ENCODE measurements around the gene ATP9A. TPM values are rescaled to one million over a fixed set of nuclear protein-coding genes. Genes with fewer than 3 reads are reported as not detected.

ATP9A gene
- total and polyA plus RNA-seq, 2 donors (not counting 3 experiments of a cell fraction or from before 2014, with no cell fraction given): 20.9 to 41.5 TPM

DNA sequence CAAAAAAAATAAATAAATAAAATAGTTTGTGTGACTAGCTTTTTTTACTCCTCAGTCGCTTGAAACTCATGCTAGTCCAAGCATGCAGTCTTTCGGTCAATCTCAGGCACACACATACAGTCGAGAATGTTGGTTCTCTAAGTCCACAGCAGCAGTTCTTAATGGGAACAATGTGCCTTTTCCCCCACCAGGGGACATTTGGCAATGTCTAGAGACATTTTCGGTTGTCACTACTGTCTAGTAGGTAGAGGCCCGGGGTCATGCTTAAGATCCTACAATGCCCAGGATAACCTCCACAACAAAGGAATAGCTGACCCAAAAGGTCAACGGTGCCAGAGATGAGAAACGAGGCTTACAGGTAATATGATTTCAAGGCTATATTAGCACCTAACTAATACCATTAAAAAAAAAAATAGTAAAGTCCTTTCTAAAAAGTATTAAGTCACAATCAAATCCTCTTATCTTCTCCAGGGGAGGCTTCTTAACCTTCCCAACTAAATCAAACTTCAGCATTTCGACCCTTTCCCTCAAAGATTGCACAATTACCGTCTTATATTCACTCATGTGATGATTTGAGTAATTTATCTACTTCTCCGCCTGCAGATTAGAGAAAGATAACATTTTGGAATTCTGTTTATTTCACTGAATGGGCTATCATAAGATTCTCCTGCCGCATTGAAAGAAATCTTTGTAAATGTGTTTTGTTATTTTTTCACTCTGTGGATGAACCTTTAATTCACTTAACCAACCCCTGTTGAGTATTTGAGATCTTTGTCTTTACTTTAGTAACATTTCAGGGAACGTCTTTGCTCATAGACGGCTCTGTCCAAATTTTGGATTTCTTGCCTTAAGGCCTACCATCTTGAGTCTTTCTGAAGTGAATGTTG lies 42.2 kb upstream of the ATP9A start:
- no peaks in the 10 kb centered on the region for H3K36me3 ChIP-seq (ENCODE audit: control insufficient read depth in 2 of 2, extremely low read depth in 1 of 2, insufficient read depth in 2 of 2, low read length in 2 of 2)
- intact Hi-C loops (cut with micrococcal nuclease) (no loop called here), dilution Hi-C loops (cut with MboI; ENCODE audit: extremely low pct_ligation_motif_present, low sequenced_read_pairs) (no loop called here)
- FAIRE-seq (no peak), DNase-seq (ENCODE audit: low read depth, low spot score) (no peak)
- no peak overlapping the region for H3K4me2 ChIP-seq (ENCODE audit: insufficient read depth, low read length)
- no peaks in the 10 kb centered on the region for H4K20me1 ChIP-seq (replicated peaks; ENCODE audit: control insufficient read depth, extremely low read depth, insufficient read depth, low read length)
- H3K27ac ChIP-seq (ENCODE audit: insufficient read depth, low read depth, low read length): no peak overlapping the region
- H3K4me3 ChIP-seq (replicated peaks in 1 of 3; ENCODE audit: insufficient read depth in 1 of 3, low read depth in 1 of 3, low read length in 3 of 3): no peak overlapping the region
- no peaks in the 10 kb centered on the region for H3K4me1 ChIP-seq (ENCODE audit: control insufficient read depth, extremely low read depth, insufficient read depth, low read length)
- BruUV-seq (replicated peaks): no TSS peak
- H2AFZ ChIP-seq (ENCODE audit: low read depth, low read length): no peak overlapping the region
- ChIA-PET CTCF (interaction anchor here (1.0 kb wide), 4 partner anchors 10 to 155 kb away, joined by 3 to 5 read pairs (median 4); no protein-coding TSS in a partner anchor), POLR2A (no interaction called here)
- H3K9ac ChIP-seq (replicated peaks; ENCODE audit: extremely low read depth, insufficient read depth, low read length): no peak overlapping the region
- H3K9me1 ChIP-seq (replicated peaks; ENCODE audit: control insufficient read depth, extremely low read depth, insufficient read depth, low read length): no peaks in the 10 kb centered on the region
- H3K79me2 ChIP-seq (ENCODE audit: control insufficient read depth, insufficient read depth, low read length): no peaks in the 10 kb centered on the region
- H3K27me3 ChIP-seq (ENCODE audit: control insufficient read depth in 2 of 2, insufficient read depth in 2 of 2, low read length in 2 of 2): peaks cover under 1 to 2% of the 10 kb centered on the region in 2 experiments
- TF ChIP-seq POLR2AphosphoS5 (IDR thresholded peaks at IDR 0.05; ENCODE audit: insufficient read depth, low read depth, low read length) (no peak), EZH2 (IDR thresholded peaks at IDR 0.05; ENCODE audit: borderline replicate concordance, low read depth, low read length, severe bottlenecking) (no peak), JUN (IDR thresholded peaks at IDR 0.05; ENCODE audit: borderline replicate concordance, insufficient read depth, insufficient read length, low read depth) (no peak)
- no peaks in the 10 kb centered on the region for H3K9me3 ChIP-seq (replicated peaks; ENCODE audit: control insufficient read depth, insufficient read depth, low read length)

DNA sequence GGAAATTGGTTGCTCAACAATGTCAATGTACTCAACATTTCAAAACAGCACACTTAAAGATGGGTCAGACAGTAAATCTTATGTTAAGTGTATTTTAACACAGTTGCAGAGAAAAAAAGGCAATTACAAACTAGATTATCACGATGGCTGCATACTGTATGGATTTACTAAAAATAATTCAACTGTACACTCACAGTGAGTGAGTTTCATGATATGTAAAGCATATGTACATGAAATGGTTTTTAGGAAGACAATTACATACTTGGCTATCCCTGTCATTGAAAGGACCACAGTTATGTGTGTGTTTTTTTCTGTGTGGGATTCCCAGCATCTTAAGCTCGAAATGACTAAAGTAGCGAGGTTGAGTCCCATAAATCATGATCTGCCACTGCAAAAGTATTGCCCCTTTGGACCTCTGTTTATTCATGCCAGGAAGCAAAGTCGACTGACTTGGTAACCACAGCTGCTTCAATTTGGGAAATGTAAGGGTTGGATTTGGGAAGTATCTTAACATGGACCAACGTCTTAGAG lies 39.6 kb upstream of the ATP9A start:
- ChIA-PET CTCF (interaction anchor here (1.2 to 1.4 kb wide), 3 partner anchors 8 to 158 kb away, joined by 4 to 5 read pairs (median 4); no protein-coding TSS in a partner anchor), POLR2A (no interaction called here)
- Histone ChIP-seq H3K9me1 (replicated peaks; ENCODE audit: control insufficient read depth, extremely low read depth, insufficient read depth, low read length) (no peaks in the 10 kb centered on the region), H3K4me3 (replicated peaks in 1 of 3; ENCODE audit: insufficient read depth in 1 of 3, low read depth in 1 of 3, low read length in 3 of 3) (no peak overlapping the region), H3K79me2 (ENCODE audit: control insufficient read depth, insufficient read depth, low read length) (no peaks in the 10 kb centered on the region), H3K9me3 (replicated peaks; ENCODE audit: control insufficient read depth, insufficient read depth, low read length) (no peaks in the 10 kb centered on the region), H4K20me1 (replicated peaks; ENCODE audit: control insufficient read depth, extremely low read depth, insufficient read depth, low read length) (no peaks in the 10 kb centered on the region), H3K27me3 (ENCODE audit: control insufficient read depth in 2 of 2, insufficient read depth in 2 of 2, low read length in 2 of 2) (peaks cover 0 to 2% of the 10 kb centered on the region in 2 experiments), H3K36me3 (ENCODE audit: control insufficient read depth in 2 of 2, extremely low read depth in 1 of 2, insufficient read depth in 2 of 2, low read length in 2 of 2) (no peaks in the 10 kb centered on the region), H3K4me1 (ENCODE audit: control insufficient read depth, extremely low read depth, insufficient read depth, low read length) (no peaks in the 10 kb centered on the region), H3K4me2 (ENCODE audit: insufficient read depth, low read length) (no peak overlapping the region), H2AFZ (ENCODE audit: low read depth, low read length) (no peak overlapping the region), H3K27ac (ENCODE audit: insufficient read depth, low read depth, low read length) (no peak overlapping the region), H3K9ac (replicated peaks; ENCODE audit: extremely low read depth, insufficient read depth, low read length) (no peak overlapping the region)
- no TSS peak for BruUV-seq (replicated peaks)
- intact Hi-C loops (cut with micrococcal nuclease) (no loop called here), dilution Hi-C loops (cut with MboI; ENCODE audit: extremely low pct_ligation_motif_present, low sequenced_read_pairs) (no loop called here)
- FAIRE-seq (no peak), DNase-seq (ENCODE audit: low read depth, low spot score) (no peak)
- TF ChIP-seq MYC (IDR thresholded peaks at IDR 0.05; ENCODE audit: low read depth, low read length): no peak
- TF ChIP-seq EZH2 (IDR thresholded peaks at IDR 0.05; ENCODE audit: borderline replicate concordance, low read depth, low read length, severe bottlenecking): no peak
- TF ChIP-seq, protein P1, sequence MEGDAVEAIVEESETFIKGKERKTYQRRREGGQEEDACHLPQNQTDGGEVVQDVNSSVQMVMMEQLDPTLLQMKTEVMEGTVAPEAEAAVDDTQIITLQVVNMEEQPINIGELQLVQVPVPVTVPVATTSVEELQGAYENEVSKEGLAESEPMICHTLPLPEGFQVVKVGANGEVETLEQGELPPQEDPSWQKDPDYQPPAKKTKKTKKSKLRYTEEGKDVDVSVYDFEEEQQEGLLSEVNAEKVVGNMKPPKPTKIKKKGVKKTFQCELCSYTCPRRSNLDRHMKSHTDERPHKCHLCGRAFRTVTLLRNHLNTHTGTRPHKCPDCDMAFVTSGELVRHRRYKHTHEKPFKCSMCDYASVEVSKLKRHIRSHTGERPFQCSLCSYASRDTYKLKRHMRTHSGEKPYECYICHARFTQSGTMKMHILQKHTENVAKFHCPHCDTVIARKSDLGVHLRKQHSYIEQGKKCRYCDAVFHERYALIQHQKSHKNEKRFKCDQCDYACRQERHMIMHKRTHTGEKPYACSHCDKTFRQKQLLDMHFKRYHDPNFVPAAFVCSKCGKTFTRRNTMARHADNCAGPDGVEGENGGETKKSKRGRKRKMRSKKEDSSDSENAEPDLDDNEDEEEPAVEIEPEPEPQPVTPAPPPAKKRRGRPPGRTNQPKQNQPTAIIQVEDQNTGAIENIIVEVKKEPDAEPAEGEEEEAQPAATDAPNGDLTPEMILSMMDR (IDR thresholded peaks at IDR 0.05; ENCODE audit: extremely low read depth in 1 of 2, insufficient read depth in 1 of 2, low read depth in 1 of 2, low read length in 2 of 2): no peak
- no peak for TF ChIP-seq JUN (IDR thresholded peaks at IDR 0.05; ENCODE audit: borderline replicate concordance, insufficient read depth, insufficient read length, low read depth)
